ENCODE data around the gene CYFIP2.
A peak's percentile ranks its signal among the peaks of the same experiment; 100 is the strongest.

CYFIP2 gene

DNA sequence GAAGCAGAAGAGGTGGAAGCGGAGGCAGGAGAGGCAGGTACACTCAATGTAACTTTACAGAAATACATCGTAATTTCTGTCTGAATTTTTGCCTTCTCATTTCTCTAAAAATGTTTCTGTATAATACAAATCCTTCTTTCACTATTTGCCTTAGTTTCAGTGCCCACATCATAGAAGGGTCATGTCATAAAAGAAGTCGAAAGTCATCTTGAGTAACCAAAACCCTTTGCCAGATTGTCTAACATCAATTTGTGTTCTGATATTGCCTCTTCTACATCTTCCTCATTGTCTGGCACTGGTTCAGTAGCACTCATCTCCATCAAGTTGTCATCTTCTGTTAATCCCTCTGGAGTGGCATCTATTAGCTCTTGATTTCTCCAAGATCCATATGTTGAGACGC lies 6.2 kb upstream of the CYFIP2 start:
- DNase-seq, result no peak

- no peak for DNase-seq
Measured at GRCh38 chr5:157263496-157264090, 2.3 kb upstream of the CYFIP2 start.

DNA sequence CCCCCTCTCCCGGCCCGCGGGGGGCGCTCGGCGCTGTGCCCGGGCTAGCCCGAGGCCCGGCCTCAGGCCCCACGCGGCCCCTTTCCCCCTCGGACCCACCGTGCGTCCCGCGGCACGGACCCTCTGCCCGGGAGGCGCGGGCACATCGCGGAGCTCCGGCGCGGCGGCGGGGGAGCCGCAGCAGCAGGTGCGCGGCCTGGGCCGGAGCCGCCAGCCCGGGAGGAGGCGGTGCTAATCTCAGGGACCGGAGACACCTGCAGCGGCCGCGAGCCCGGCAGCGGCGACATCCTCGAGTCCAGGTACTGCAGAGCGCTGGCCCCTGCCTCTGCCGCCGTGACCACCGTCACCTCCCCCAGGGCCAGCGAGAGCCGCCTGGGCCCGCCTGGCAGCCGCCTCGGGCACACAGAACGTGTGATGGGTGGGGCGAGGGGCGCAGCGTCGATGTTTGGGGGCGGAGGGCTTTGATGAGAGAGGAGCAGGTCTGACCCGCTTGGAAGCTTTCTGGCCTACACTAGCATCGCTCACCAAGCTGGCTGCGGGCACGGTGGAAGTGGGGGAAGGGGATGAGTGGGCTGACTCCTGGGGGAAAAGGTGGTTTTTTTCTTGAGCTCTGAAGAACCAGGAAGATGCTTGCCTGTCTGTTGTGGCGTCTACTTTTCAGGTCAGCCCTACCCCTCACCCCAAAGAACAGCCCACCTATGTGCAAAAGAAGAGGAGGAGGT lies 524 bp downstream of the CYFIP2 start:
- DNase-seq, result peak in 1 of 2 experiments; percentile 10

- no peak for DNase-seq
Measured at GRCh38 chr5:157267025-157267424, 1.1 kb downstream of the CYFIP2 start.

DNA sequence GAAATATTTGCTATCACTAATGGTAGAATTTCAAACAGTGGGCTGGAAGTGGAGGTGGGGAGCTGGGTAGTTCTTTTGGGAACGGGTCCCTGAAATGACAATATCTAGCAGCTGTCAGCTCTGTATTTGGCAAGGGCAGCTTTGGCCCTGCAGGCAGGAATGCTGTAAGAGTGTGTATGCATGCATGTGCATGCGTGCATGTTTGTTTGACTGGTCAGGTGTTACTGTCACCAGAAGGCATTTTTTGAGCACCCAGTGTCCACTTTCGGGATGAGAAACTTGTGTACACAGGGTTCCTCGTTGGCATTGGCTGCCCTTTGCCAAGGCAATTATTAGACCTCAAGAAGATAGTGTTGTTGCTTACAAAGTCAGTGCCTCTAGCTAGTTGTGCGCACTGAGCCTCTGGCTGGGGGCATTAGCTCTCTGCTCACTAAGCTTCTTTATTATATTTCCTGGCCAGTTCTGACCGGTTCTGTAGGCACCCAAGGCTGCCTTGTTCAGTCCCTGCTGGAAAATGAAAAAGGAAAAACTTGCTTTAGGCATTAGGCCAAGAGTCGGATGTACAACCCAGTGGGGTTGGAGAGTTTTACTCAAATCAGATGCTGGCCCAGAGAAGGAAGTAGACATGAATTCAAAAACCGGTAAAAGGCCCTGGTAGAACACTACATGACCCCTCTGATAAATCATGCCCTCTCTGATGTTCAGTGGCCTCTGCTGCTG lies 2.0 kb downstream of the CYFIP2 start:
- DNase-seq, result no peak

DNA sequence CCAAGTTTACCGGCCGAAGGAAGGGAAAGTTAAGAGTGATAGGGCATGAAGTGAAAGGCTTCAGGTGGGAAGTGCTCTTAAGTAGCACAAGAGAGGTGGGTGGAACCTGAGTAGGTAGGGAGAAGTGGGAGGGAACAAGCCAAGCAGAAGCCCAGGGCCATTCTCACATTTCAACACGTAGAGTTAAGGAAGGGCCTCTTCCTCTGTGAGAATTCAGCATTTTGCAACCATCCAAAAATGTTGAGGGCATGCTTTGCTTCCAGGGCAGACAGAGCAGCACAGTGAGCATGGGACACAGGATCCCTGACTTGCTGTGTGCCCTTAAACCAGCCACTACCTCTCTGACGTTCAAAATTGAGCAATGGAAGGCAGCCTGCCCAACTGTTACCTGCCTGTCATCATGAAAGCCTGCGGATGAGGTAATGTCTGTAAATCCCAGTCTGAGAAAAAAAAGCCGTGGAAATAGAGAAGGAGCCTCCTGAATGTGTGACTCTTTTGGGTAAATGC lies 3.3 kb downstream of the CYFIP2 start:
- DNase-seq, result no peak

DNA sequence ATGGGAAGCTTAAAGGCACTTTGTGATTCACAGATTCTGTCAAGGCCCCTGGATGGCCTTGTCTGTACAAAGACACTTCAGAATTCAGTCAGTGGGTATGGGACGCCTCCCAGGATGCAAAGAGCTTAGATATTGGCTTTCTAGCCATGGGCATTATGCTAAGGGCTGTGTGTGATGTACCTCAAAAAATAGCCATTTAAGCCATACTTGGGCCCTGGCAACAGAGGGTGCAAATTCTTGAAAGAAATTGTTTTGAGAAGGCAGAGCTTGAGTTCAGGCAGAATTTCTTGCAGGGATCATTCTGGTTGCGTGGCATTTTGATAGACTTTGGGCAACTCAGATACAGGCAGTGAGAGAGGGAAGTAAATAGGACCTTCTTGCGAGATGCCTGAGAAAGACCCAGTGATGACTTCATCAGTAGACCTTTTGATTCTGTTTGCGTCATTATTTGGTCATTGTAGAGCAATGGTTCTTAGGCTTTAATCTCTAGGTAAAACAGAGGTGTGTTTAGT lies 3.9 kb downstream of the CYFIP2 start:
- DNase-seq, result no peak

GRCh38 chr5:157270771-157271170 lies 4.8 kb downstream of the CYFIP2 start:
- DNase-seq, result no peak

DNA sequence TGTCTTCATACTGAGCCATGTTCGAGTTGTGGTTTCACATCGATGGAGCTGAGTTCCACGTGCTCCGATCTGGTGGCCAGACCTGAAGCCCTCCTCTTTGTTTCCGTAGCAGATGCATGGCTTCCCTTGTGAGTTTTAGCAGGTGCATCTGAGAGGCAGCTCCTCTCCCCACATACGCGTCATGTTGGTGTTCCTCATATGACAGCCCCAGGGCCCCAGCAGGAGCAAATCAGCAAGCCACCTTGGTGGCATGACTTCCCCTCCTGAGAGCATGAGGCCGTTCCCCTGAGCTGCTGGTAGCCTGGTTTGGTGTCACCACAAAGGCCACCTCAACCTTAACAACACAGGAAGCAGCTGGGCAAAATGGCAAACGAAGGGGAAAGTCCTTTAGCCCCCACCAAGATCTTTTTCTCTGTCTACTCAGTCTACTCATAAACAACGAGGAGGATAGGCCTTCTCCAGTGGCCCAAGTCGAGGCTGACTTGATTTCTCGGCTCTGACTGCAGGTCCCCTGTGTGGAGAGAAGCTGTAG lies 5.9 kb downstream of the CYFIP2 start:
- DNase-seq, result no peak

DNA sequence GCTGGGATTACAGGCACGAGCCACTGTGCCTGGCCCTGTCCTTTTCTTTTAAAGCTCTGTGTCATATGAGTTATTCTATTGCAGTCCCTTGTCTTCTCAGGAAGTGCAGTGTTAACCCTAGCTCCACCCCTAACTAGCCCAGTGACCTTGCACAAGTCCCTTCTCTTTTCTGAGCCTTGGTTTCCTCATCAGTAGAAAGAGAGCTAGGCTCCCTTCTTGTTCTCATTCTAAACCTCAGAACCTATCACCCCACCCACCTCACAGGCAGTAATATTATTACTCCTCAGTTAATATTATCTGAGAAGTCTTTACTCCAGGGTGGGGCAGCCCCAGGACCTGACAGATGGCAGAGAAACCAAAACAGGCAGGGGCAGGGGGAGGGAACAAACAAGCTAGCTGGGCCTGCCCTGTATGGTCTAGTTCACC lies 7.2 kb downstream of the CYFIP2 start:
- no peak for DNase-seq

- no peak for DNase-seq
Measured at GRCh38 chr5:157275403-157275802, 9.5 kb downstream of the CYFIP2 start.

- DNase-seq, result no peak
Measured at GRCh38 chr5:157278319-157279037, 12.6 kb downstream of the CYFIP2 start.

- DNase-seq, result no peak
Measured at GRCh38 chr5:157279605-157280239, 13.8 kb downstream of the CYFIP2 start.

DNA sequence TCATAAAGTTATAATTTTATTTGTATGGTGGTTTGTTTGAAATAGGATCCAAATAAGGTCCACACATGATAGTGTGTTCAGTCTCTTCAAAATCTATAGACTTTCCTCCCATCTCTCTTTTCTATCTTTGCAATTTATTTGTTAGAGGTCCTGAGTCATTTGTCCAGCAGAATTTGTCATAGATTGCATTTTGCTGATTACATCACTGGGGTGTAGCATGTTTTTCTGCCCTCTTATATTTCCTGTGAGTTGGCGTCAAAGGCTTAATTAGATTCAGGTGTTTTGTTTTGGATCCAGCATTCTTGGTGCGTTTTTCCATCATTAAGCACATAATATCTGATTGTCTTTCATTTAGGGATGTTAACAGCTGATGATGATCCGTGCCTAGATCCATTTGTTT lies 15.0 kb downstream of the CYFIP2 start:
- no peak for DNase-seq

GRCh38 chr5:157282150-157282549 lies 16.2 kb downstream of the CYFIP2 start:
- no peak for DNase-seq

DNA sequence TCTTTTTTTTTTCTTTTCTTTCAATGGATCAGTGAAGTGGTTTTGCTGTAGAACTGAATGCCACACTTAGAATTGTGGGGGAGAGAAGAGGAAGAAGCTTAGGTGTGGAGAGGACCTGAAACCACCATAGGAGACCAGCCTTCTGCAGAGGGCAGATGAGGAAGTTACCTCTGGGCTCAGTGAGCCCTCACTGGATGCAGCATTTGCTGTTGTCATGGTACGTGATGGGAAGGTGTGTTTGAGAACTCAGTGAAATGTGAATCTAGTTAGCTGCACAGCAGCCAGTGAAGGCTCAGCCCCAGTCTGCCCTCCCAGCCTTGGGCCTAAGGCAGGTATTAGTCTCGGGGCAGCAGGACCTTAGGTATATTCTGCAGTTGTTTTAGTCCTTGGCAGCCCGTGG lies 17.5 kb downstream of the CYFIP2 start:
- no peak for DNase-seq

- DNase-seq, result no peak
Measured at GRCh38 chr5:157284458-157285212, 18.7 kb downstream of the CYFIP2 start.

DNA sequence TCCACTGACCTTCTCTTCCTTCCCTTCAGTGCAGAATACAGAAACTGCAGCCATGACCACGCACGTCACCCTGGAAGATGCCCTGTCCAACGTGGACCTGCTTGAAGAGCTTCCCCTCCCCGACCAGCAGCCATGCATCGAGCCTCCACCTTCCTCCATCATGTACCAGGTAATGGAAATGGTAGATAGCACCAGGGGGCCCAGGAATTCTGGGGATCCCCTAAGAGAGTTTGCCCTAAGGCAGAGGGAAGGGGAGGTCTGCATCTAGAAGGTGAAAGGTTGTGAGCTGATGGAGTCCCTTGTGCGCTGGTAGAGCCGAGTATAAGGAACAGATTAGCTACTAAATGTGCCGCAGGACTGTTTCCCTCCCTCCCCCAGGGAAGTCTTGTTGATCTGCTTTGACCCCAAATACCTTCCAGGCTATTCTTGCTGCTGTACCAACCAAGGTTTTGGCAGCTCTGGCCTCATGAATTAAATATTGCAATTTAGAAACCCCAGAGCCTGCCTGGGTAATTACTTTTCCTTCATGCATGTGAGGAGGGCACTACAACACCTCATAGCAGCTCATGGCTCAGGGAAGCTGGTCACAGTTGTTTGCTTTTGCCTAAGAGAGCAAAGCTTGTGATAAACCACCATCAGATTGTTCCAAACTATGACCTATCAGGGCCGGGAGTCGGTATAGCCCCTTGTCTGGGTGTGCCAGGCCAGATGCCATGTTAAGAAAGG lies 19.6 kb downstream of the CYFIP2 start:
- DNase-seq, result no peak

DNA sequence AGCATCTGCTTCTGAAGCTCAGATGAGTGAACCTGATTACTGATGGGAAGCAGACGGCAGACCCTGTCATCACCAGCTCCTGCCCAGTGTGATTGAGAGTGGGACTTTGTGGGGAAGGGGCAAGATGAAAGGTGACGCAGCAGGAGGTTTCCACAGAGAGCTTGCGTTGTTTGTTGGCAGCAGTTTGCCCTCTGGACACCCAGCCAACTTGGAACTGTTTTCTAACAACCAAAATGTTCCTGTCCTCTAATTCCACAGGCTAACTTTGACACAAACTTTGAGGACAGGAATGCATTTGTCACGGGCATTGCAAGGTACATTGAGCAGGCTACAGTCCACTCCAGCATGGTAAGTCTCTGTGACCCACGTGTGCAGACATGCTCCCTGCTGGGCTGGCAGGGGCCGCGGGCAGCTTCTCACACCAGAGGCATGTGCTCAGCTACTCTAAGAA lies 20.9 kb downstream of the CYFIP2 start:
- DNase-seq, result no peak

DNA sequence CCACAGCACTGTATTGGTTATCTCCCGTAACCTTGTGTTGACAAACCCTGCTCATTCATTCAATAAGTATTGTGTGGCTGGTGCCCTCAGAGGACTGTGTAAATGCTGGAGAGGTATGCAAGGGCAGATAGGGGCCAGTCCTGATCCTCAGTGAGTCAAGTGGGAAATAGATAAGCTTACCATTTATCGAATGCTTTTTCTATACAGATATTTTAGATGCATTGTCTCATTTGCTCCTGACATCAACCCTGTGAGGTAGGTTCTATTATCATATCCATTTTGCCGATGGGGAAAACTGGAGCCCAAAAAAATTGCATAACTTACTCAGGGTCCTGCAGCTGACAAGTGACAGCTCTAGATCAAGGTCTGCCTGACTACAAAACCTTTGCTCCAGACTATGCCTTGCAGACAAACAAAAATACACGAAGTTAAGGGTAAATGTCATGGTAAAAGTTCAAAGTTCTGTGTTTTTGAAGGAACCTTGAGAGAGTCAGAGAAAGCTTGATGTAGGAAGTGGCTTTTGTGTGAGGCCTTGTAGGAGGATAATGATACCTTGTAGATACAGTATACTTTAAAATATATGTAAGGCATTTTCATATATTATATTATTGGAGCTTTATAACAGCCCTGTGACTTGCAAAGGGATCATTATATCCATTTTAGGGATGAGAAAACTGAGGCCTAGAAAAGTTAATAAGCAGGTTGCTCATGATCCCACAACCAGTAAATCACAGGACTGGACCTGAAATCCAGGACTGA lies 22.7 kb downstream of the CYFIP2 start:
- DNase-seq, result no peak
